DMS79 (cell line): Measurements from ENCODE around the gene SPATA3.

Experiments used
- DNase-seq: peaks from one replicate; lab custom pipeline; 2025; lab: John Stamatoyannopoulos, UW

Gene SPATA3

GRCh38 chr2:230968921-230969658, 26.8 kb upstream of the SPATA3 start:
- DNase-seq, result no peak

DNA sequence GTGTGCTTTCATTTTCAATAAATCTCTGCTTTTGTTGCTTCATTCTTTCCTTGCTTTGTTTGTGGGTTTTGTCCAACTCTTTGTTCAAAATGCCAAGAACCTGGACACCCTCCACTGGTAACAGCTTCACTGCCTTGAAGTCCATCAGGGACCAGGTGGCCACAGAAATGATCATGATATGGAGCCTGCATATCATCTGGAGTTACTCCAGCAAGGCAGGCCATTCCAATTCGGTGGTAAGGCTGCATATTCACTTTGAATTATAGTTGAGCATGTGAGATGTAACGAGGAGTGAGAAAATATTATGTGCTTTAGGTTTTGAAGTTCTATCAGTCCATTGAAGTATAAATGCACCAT, 26.3 kb upstream of the SPATA3 start:
- DNase-seq, result no peak

DNA sequence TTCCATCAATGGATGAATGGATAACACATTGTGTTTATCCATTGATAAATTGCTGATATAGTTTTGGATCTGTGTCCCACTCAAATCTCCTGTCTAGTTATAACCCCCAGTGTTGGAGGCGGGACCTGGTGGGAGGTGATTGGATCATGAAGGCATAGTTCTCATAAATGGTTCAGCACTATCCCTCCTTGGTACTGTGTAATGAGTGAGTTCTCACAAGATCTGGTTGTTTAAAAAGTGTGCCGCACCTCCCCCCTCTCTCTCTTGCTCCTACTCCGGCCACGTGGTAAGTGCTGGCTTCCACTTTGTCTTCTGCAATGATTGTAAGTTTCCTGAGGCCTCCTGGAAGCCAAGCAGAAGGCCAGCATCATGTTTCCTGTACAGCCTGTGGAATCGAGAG, 23.9 kb upstream of the SPATA3 start:
- no peak for DNase-seq

DNA sequence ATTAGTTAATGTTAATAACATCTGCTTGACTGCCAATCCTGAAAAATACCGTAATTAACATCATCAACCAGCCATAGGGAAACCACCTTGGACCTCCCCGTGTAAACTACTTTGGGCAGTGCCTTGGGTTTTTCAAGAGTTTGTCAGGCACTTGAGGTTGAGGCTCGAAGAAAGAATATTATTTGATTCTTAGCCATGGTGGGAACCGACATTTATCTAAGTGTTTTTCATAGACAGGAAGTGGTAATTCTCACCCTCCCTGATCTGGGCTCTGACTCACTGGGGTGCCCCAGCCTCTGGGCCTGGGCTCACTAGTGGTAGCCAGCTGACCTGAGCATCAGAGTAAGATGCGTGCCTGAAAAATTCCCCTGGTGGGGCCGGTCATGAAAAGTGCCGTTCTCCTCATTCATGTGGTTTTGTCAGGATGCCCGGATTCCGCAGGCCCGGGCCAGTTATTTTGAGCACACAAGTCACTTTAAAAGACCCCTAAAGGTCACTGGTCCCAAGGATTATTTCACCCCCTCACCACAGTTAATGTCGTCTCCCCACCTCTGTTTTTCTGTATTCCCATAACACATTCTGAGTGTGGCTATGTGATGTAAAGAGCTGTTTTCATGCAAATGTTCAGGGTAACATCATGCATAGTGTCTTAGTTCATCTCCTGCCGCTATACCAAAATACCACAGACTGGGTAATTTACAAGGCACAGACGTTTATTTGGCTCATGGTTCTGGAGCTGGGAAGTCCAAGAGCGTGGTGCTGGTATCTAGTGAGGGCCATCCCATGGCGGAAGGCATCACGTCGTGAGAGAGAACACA, 21.6 kb upstream of the SPATA3 start:
- DNase-seq, result no peak

DNA sequence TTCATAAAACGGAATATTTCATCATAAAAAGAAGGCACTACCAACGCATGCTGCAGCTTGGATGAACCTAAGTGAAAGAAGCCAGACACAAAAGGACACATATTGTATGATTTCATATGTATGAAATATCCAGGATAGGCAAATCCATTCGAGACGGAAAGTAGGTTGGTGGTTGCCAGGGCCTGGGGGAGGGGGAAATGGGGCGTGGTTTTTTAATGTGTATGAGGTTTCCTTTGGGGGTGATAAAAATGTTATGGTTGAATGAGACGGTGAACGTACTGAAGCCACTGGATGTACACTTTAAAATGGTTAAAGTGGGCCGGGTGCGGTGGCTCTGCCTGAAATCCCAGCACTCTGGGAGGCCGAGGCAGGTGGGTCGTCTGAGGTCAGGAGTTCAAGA, 20.0 kb upstream of the SPATA3 start:
- no peak for DNase-seq

GRCh38 chr2:230976671-230977171, 19.2 kb upstream of the SPATA3 start:
- no peak for DNase-seq

- no peak for DNase-seq
Observed at GRCh38 chr2:230980468-230980867, 15.5 kb upstream of the SPATA3 start.

GRCh38 chr2:230981704-230982103, 14.2 kb upstream of the SPATA3 start:
- no peak for DNase-seq

DNA sequence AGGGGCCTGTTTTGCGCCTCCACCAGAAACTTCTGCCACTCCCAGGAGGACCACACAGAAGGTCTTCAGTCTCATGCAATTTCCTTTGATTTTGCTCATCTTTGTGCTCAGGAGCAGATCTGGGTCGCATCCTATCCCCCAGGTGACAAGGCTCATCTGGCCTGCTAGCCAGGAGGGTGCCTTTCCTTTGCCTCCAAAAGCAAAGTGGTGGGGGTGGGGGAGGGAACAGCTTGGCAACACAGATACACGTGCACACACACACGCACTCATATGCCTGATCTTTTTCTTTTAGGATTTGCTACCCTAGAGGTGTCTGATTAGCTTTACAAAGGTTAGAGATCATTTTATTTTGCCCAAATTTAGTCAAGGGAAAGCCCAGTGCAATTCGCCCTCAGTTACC, 13.8 kb upstream of the SPATA3 start:
- DNase-seq, result no peak

DNA sequence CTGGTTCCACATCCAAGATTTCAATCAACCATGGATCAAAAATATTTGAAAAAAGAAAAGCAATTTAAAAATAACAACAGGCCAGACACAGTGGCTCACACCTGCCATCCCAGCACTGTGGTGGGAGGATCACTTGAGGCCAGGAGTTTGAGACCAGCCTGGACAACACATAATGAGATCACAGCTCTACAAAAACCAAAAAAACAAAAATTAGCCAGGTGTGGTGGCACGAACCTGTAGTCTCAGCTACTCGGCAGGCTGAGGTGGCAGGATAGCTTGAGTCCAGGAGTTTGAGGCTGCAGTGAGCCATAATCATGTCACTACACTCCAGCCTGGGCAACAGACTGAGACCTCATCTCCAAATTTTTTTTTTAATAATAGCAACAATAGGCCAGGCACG, 13.4 kb upstream of the SPATA3 start:
- no peak for DNase-seq

DNA sequence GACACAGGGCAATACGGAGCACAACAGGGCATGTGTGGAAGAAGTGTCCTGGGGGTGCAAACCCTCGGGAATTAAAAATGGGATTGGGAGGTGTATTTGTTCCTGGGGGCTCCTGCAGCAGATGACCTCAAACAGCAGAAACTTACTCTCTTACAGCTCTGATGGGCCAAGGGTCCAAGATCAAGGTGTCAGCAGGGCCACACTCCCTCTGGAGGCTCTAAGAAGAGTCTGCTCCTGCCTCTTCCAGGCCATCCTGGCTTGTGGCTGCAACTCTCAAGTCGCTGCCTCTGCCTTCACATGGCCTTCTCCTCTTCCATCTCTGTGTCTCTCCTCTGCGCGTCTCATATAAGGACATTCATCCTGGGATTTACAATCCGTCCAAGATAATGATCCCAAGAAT, 12.4 kb upstream of the SPATA3 start:
- no peak for DNase-seq

DNA sequence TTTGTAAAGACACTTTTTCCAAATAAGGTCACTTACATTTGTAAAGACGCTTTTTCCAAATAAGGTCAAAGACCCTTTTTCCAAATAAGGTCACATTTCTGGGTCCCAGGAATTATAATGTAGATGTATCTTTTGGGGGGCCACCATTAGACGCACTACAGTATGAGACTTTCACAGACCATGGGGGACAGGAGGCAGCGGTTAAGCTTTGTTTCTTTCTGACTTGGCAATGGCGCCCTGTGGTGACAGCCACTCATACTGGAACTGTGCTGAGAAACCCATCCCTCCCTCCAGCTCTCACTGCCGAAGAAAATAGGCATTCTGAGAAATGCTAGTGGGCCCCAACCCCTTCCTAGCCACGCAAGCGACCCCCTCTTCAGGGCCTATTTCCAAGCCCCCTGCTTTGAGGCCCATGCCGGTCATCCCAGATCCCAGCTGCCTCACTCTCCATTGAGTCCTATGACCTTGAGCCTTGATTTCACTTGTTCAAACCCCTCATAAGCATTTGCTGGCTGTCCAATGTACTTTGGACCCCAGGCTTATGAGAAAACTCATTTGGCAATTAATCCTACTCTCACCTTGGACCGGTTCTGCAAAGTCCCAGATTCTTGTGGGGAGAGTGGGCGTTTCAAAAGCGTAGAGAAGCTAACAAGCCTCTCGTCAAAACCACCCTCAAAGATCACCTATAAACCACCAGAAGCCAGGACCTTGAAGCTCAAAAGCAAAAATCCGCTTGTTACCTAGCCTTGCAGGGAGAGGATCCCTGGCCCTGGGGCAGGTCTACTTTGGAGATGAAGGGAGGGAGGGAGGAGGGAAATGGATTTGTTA, 11.3 kb upstream of the SPATA3 start:
- DNase-seq, result no peak

- DNase-seq, result no peak
Observed at GRCh38 chr2:230985519-230986231, 10.2 kb upstream of the SPATA3 start.

GRCh38 chr2:230986520-230987136, 9.3 kb upstream of the SPATA3 start:
- no peak for DNase-seq

DNA sequence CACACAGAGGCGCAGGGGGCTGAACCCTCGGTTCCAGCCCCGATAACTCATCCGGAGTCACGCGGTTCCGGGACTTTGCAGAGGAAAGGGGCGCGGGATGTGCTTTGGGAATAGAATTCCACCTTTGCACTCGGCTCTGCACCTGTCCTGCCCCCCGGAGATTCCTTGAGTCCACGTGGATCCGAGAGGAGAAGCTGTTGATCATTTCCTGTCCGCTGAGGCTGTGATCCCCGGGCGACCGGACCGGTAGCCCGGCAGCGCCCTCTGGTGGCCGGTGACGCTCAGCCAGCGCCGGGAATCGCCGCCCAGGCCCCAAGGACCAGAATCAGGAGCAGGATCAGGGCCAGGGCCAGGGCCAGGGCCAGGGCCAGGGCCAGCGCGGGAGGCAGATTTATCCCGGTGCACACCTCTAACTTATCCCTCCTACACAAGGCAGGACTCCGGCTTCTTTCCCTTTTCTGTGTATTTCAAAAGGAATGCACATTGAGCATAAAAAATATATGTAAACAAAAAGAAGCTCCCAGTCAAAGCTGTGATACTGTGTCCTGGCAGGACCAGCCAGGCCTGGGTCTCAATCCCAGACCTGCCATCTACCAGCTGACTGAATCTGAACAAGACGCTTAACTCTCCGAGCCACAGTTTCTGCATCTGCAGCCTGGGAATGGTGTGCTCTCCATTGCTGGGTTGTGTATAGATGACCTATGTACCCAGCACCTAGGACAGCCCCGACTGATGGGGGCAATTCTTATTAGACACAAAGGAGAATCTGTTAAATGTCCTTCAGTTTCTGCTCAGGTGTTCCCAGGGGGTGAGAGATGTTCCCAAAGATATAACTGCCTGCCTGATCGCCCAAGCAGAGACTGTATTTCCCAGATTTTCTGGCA, 8.5 kb upstream of the SPATA3 start:
- DNase-seq, result peak; percentile 34

DNA sequence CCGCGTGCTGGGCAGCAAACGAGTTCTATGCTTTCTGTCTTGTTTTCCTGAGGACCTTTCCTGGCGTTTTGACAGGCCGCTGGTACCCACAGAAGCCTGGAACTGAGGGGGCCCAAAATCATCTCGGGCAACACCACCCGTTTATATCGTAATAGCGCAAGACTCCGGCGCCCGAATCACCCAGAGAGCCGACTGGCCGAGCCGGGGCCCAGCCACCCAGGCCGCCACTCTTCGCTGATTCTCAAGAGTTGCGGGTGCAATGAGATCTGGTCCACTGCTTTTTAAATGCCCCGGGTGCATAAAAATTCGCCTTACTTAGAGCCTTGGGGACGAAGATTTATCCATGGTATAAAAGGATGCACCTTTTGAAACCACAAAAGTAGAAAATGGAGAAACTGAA, 6.2 kb upstream of the SPATA3 start:
- no peak for DNase-seq

DNA sequence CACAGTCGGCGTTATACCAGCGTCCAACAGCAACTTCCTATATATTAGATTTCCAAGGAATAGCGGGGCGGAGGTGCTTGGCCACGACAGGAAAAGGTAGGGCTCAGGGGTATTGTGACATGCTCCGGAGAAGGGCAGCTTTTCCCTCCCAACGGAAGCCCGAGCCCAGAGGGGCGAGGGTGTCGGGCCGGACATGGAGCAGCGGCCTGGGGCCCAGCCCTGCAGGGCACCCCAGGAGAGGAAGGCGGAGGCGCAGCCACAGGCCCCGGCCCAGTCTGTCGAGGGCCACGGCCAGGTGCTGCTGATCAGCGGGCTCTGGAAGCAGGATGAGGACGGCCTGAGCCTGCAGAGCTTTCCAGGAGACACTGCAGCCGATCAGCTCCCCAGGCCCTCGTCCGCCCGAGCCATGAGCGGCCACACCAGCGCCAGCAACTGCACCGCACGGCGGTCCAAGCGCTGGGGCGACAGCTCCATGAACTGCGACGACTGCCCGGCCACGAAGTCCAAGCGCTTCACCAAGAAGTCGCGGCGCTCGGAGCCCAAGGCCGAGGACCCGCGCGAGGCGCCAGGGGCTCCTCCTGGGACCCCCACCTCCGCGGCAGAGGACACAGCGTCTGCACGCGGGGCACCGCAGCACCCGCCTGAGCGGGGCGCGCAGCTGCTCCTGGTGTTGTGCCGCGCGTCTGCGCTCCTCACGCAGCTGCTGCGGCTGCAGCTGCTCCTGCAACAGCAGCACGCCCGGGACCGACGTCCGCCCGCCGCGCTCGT, 5.6 kb upstream of the SPATA3 start:
- no peak for DNase-seq

- DNase-seq, result no peak
Observed at GRCh38 chr2:230990899-230991150, 5.1 kb upstream of the SPATA3 start.

- no peak for DNase-seq
Observed at GRCh38 chr2:230991598-230991997, 4.3 kb upstream of the SPATA3 start.

DNA sequence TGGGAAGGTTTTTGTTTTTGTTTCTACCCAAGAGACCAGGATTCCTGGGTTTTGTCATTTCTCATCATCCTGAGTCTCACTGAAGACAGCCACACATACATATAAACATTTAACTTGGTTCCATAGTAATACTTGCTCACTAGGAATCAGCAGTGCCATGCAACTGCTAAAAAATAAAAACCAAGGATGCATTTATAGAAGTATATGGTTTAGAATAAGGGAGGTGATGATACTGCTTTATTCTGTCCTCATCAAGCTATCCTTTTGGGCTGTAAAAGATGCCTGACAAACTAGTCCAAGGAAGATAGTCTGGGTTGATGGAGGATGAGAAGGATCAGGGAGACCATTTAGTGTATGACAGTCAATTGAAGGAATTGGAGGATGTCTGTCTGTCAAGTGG, 740 bp downstream of the SPATA3 start:
- DNase-seq, result no peak
